KG1 (cell line): Measurements from ENCODE around the gene PMCH.
"Not testable (repeated sequence)": the region's sequence is repeated elsewhere in the genome, so short reads cannot be mapped to it uniquely, and the experiment has no call there.

Source experiments
- DNase-seq: peaks from one replicate; lab custom pipeline; 2025; lab: John Stamatoyannopoulos, UW

PMCH gene

GRCh38 chr12:102197789-102198188 lies at the start of gene PMCH:
Gene PMCH, minus strand, starts transcription at chr12:102197833. Its CDS starts 63 bp downstream, at chr12:102197770.
- no peak for DNase-seq

GRCh38 chr12:102240859-102241258 lies 43.2 kb upstream of the PMCH start:
- DNase-seq: not testable (repeated sequence)

- DNase-seq: no peak
These were observed 37.0 kb upstream of the PMCH start for GRCh38 chr12:102234599-102234998.

- no peak for DNase-seq
These were observed 34.8 kb upstream of the PMCH start for GRCh38 chr12:102232446-102232845.

- DNase-seq: no peak
These were observed 34.4 kb upstream of the PMCH start for GRCh38 chr12:102232036-102232435.

- no peak for DNase-seq
These were observed 30.3 kb upstream of the PMCH start for GRCh38 chr12:102227954-102228353.

- no peak for DNase-seq
These were observed 23.1 kb upstream of the PMCH start for GRCh38 chr12:102220736-102221135.

GRCh38 chr12:102215992-102216691 lies 18.5 kb upstream of the PMCH start:
- DNase-seq: no peak

GRCh38 chr12:102204025-102204424 lies 6.4 kb upstream of the PMCH start:
- DNase-seq: no peak

GRCh38 chr12:102202556-102202955 lies 4.9 kb upstream of the PMCH start:
- DNase-seq: no peak

GRCh38 chr12:102201436-102202061 lies 3.9 kb upstream of the PMCH start:
- no peak for DNase-seq

GRCh38 chr12:102195826-102196225 lies 1.8 kb downstream of the PMCH start:
- DNase-seq: no peak

- no peak for DNase-seq
These were observed 15.0 kb downstream of the PMCH start for GRCh38 chr12:102182635-102183034.

- DNase-seq: no peak
These were observed 22.9 kb downstream of the PMCH start for GRCh38 chr12:102174761-102175160.

- no peak for DNase-seq
These were observed 23.5 kb downstream of the PMCH start for GRCh38 chr12:102174117-102174516.

GRCh38 chr12:102172436-102172835 lies 25.2 kb downstream of the PMCH start:
- no peak for DNase-seq

- no peak for DNase-seq
These were observed 25.7 kb downstream of the PMCH start for GRCh38 chr12:102171951-102172350.

- DNase-seq: no peak
These were observed 27.6 kb downstream of the PMCH start for GRCh38 chr12:102169922-102170621.

- no peak for DNase-seq
These were observed 29.6 kb downstream of the PMCH start for GRCh38 chr12:102167821-102168604.

GRCh38 chr12:102163383-102163782 lies 34.2 kb downstream of the PMCH start:
- DNase-seq: no peak

- DNase-seq: not testable (repeated sequence)
These were observed 42.4 kb downstream of the PMCH start for GRCh38 chr12:102155206-102155605.

- DNase-seq: not testable (repeated sequence)
These were observed 50.5 kb downstream of the PMCH start for GRCh38 chr12:102147062-102147587.
